ENCODE results near the gene DIAPH3. TPM values are rescaled to one million over a fixed set of nuclear protein-coding genes. Genes with fewer than 3 reads are reported as not detected.

The DIAPH3 gene
- polyA plus RNA-seq, 1 donor from 2014 or later: 0.37 TPM

- no peaks in the 10 kb centered on the region for H3F3A ChIP-seq (ENCODE audit: insufficient read depth, low read length, poor library complexity, severe bottlenecking)
- H3K9me2 ChIP-seq (ENCODE audit: insufficient read depth, low read length): no peaks in the 10 kb centered on the region
- no peaks in the 10 kb centered on the region for H3K27me3 ChIP-seq (ENCODE audit: insufficient read depth, low read depth, low read length)
- H3K4me2 ChIP-seq (ENCODE audit: low read length): no peak overlapping the region
- no peak overlapping the region for H3K27ac ChIP-seq (ENCODE audit: low read length)
- H3K79me2 ChIP-seq (replicated peaks; ENCODE audit: insufficient read depth, low read length): no peaks in the 10 kb centered on the region
- H3K4me3 ChIP-seq (ENCODE audit: low read length): no peak overlapping the region
- no peak overlapping the region for H3K9ac ChIP-seq (ENCODE audit: low read length)
- no peaks in the 10 kb centered on the region for H4K20me1 ChIP-seq (ENCODE audit: insufficient read depth)
- H2AFZ ChIP-seq (ENCODE audit: low read depth, low read length): no peak overlapping the region
- TF ChIP-seq REST (IDR thresholded peaks at IDR 0.05; ENCODE audit: borderline replicate concordance) (no peak), TAF1 (IDR thresholded peaks at IDR 0.05; ENCODE audit: low read depth) (no peak), SMC3 (conservative IDR thresholded peaks at IDR 0.05; ENCODE audit: poor library complexity) (no peak), EZH2 (IDR thresholded peaks at IDR 0.05; ENCODE audit: borderline replicate concordance, insufficient read depth, low read length, poor library complexity, severe bottlenecking) (no peak), EP300 (conservative IDR thresholded peaks at IDR 0.05; ENCODE audit: poor library complexity, severe bottlenecking) (no peak), CTCF (IDR thresholded peaks at IDR 0.05; ENCODE audit: poor library complexity, severe bottlenecking) (no peak), MXI1 (conservative IDR thresholded peaks at IDR 0.05; ENCODE audit: poor library complexity, severe bottlenecking) (no peak), RAD21 (conservative IDR thresholded peaks at IDR 0.05) (no peak), POLR2AphosphoS5 (IDR thresholded peaks at IDR 0.05) (no peak)
- no peaks in the 10 kb centered on the region for H3K9me3 ChIP-seq (ENCODE audit: low read length)
- no peaks in the 10 kb centered on the region for H3K36me3 ChIP-seq (ENCODE audit: insufficient read depth, low read length)
Measured at GRCh38 chr13:60169239-60170031, 5.7 kb upstream of the DIAPH3 start.

GRCh38 chr13:60167121-60167520 lies 3.4 kb upstream of the DIAPH3 start:
- no peak overlapping the region for H3K4me2 ChIP-seq (ENCODE audit: low read length)
- no peak overlapping the region for H2AFZ ChIP-seq (ENCODE audit: low read depth, low read length)
- H3K27me3 ChIP-seq (ENCODE audit: insufficient read depth, low read depth, low read length): no peaks in the 10 kb centered on the region
- H3K9me3 ChIP-seq (ENCODE audit: low read length): no peaks in the 10 kb centered on the region
- no peaks in the 10 kb centered on the region for H3K36me3 ChIP-seq (ENCODE audit: insufficient read depth, low read length)
- TF ChIP-seq POLR2AphosphoS5 (IDR thresholded peaks at IDR 0.05): no peak
- TF ChIP-seq MXI1 (conservative IDR thresholded peaks at IDR 0.05; ENCODE audit: poor library complexity, severe bottlenecking): no peak
- no peak for TF ChIP-seq TAF1 (IDR thresholded peaks at IDR 0.05; ENCODE audit: low read depth)
- TF ChIP-seq CTCF (IDR thresholded peaks at IDR 0.05; ENCODE audit: poor library complexity, severe bottlenecking): no peak
- TF ChIP-seq RAD21 (conservative IDR thresholded peaks at IDR 0.05): no peak
- no peak for TF ChIP-seq REST (IDR thresholded peaks at IDR 0.05; ENCODE audit: borderline replicate concordance)
- H3K79me2 ChIP-seq (replicated peaks; ENCODE audit: insufficient read depth, low read length): peaks cover 12% of the 10 kb centered on the region
- no peaks in the 10 kb centered on the region for H3F3A ChIP-seq (ENCODE audit: insufficient read depth, low read length, poor library complexity, severe bottlenecking)
- no peak overlapping the region for H3K4me3 ChIP-seq (ENCODE audit: low read length)
- no peaks in the 10 kb centered on the region for H4K20me1 ChIP-seq (ENCODE audit: insufficient read depth)
- H3K9ac ChIP-seq (ENCODE audit: low read length): no peak overlapping the region
- no peaks in the 10 kb centered on the region for H3K9me2 ChIP-seq (ENCODE audit: insufficient read depth, low read length)
- H3K27ac ChIP-seq (ENCODE audit: low read length): no peak overlapping the region
